Calu3 (cell line): ENCODE measurements around the gene TTC28. TPM values are rescaled to one million over a fixed set of nuclear protein-coding genes. Genes with fewer than 3 reads are reported as not detected.

Source experiments
- BruUV-seq: library from RNA; stranded (reverse); fragments of 400-500 nt; replicated peaks from 2 replicates; lab custom pipeline; 2021; lab: Mats Ljungman, UMichigan
- CTCF ChIA-PET: fragments of 300-600 bp; sonication (Branson Sonifier 250); formaldehyde crosslinking; loops from one replicate; lab custom pipeline; 2022; ENCODE audit warnings: antibody characterized with exemption; lab: Charles Lee
- DNase-seq: peaks from one replicate; pipeline ENCODE4 v3.0.0; 2022
- H3K27ac Mint-ChIP-seq: one replicate; pipeline ENCODE4 v1.8.0; 2022; ENCODE audit warnings: mixed read lengths; ENCODE audit not compliant: unreplicated experiment
- H3K27me3 Mint-ChIP-seq: one replicate; pipeline ENCODE4 v1.8.0; 2022; ENCODE audit warnings: mixed read lengths; ENCODE audit not compliant: unreplicated experiment
- H3K36me3 Mint-ChIP-seq: one replicate; pipeline ENCODE4 v1.8.0; 2022; ENCODE audit warnings: mild to moderate bottlenecking, moderate library complexity, mixed read lengths; ENCODE audit not compliant: insufficient read depth, unreplicated experiment
- H3K4me1 Mint-ChIP-seq: one replicate; pipeline ENCODE4 v1.8.0; 2022; ENCODE audit warnings: mild to moderate bottlenecking, low read depth, mixed read lengths; ENCODE audit not compliant: unreplicated experiment
- H3K4me3 Mint-ChIP-seq: one replicate; pipeline ENCODE4 v1.8.0; 2022; ENCODE audit warnings: mild to moderate bottlenecking, low read depth, moderate library complexity, mixed read lengths; ENCODE audit not compliant: unreplicated experiment
- H3K9me3 Mint-ChIP-seq: one replicate; pipeline ENCODE4 v1.8.0; 2022; ENCODE audit warnings: low read depth, mixed read lengths; ENCODE audit not compliant: unreplicated experiment
- CTCF ChIP-seq: fragments of 200-600 bp; IDR thresholded peaks from one replicate; pipeline ENCODE4 v1.8.0; 2022; ENCODE audit warnings: antibody characterized with exemption; ENCODE audit not compliant: unreplicated experiment
- intact Hi-C: fragments of 100-400 bp; cut with micrococcal nuclease; formaldehyde crosslinking; loops from one replicate; pipeline ENCODE4 v1.10.0; 2022; ENCODE audit not compliant: unreplicated experiment
- total RNA-seq: library from RNA; stranded (reverse); gene quantifications from 2 replicates; pipeline ENCODE4 v1.2.3, GENCODE V29; 2022

The TTC28 gene
- total RNA-seq, 1 experiment from 2014 or later: 5.2 TPM

- TF ChIP-seq CTCF: no peak
- Mint-ChIP-seq H3K9me3 (no peaks in the 10 kb centered on the region), H3K27ac (no peak overlapping the region), H3K27me3 (peaks cover 29% of the 10 kb centered on the region), H3K4me1 (no peaks in the 10 kb centered on the region), H3K4me3 (no peak overlapping the region), H3K36me3 (no peaks in the 10 kb centered on the region)
- intact Hi-C loops: no loop called here
- no TSS peak for BruUV-seq
- CTCF ChIA-PET: no interaction called here
- DNase-seq: no peak
Observed at GRCh38 chr22:28185130-28185529, 494.5 kb downstream of the TTC28 start.

GRCh38 chr22:28183078-28183860 is 496.4 kb downstream of the TTC28 start:
- no peak overlapping the region for H3K4me3 Mint-ChIP-seq
- peaks cover 14% of the 10 kb centered on the region for H3K27me3 Mint-ChIP-seq
- intact Hi-C loops: no loop called here
- H3K9me3 Mint-ChIP-seq: no peaks in the 10 kb centered on the region
- DNase-seq: no peak
- H3K27ac Mint-ChIP-seq: no peak overlapping the region
- H3K36me3 Mint-ChIP-seq: no peaks in the 10 kb centered on the region
- H3K4me1 Mint-ChIP-seq: no peaks in the 10 kb centered on the region
- no TSS peak for BruUV-seq
- TF ChIP-seq CTCF: no peak
- CTCF ChIA-PET: interaction anchor here (1.1 kb wide), 1 partner anchor 161 kb away, joined by 3 read pairs; no protein-coding TSS in a partner anchor

GRCh38 chr22:28180804-28181731 is 498.6 kb downstream of the TTC28 start:
- TF ChIP-seq CTCF: no peak
- no peaks in the 10 kb centered on the region for H3K4me1 Mint-ChIP-seq
- peaks cover 9% of the 10 kb centered on the region for H3K27me3 Mint-ChIP-seq
- H3K36me3 Mint-ChIP-seq: no peaks in the 10 kb centered on the region
- intact Hi-C loops: no loop called here
- no peak for DNase-seq
- BruUV-seq: no TSS peak
- H3K4me3 Mint-ChIP-seq: no peak overlapping the region
- CTCF ChIA-PET: interaction anchor here (0.6 kb wide), 1 partner anchor 505 kb away, joined by 3 read pairs; no protein-coding TSS in a partner anchor
- H3K9me3 Mint-ChIP-seq: no peaks in the 10 kb centered on the region
- no peak overlapping the region for H3K27ac Mint-ChIP-seq

- TF ChIP-seq CTCF: no peak
- no TSS peak for BruUV-seq
- CTCF ChIA-PET: interaction anchor here (0.7 kb wide), 1 partner anchor 30 kb away, joined by 3 read pairs; no protein-coding TSS in a partner anchor
Observed at GRCh38 chr22:28179392-28179791, 500.2 kb downstream of the TTC28 start.

More at GRCh38 chr22:28179392-28179791, 500.2 kb downstream of the TTC28 start:
- Mint-ChIP-seq H3K27ac (no peak overlapping the region), H3K36me3 (no peaks in the 10 kb centered on the region), H3K4me1 (no peaks in the 10 kb centered on the region), H3K27me3 (peaks cover 8% of the 10 kb centered on the region), H3K9me3 (no peaks in the 10 kb centered on the region), H3K4me3 (no peak overlapping the region)
- DNase-seq: no peak
- intact Hi-C loops: no loop called here
